ENCODE results near the gene PAF1.
A peak's percentile ranks its signal among the peaks of the same experiment; 100 is the strongest.
"Not testable (repeated sequence)": the region's sequence is repeated elsewhere in the genome, so short reads cannot be mapped to it uniquely, and the experiment has no call there.

PAF1 gene

GRCh38 chr19:39351537-39352064, 39.3 kb downstream of the PAF1 start:
- no peak for DNase-seq

- no peak for DNase-seq
Observed at GRCh38 chr19:39350156-39350555, 40.8 kb downstream of the PAF1 start.

- no peak for DNase-seq
Observed at GRCh38 chr19:39349326-39349725, 41.6 kb downstream of the PAF1 start.

- no peak for DNase-seq
Observed at GRCh38 chr19:39347332-39348164, 43.4 kb downstream of the PAF1 start.

- no peak for DNase-seq
Observed at GRCh38 chr19:39345956-39346355, 45.0 kb downstream of the PAF1 start.

GRCh38 chr19:39342647-39343305, 48.1 kb downstream of the PAF1 start:
- DNase-seq: no peak

GRCh38 chr19:39341719-39342604, 48.9 kb downstream of the PAF1 start, which contains the start of gene SAMD4B:
Gene SAMD4B (plus strand): TSS chr19:39342421. CDS start chr19:39356894, 14,473 bp downstream.
- DNase-seq: peak; percentile 80

GRCh38 chr19:39341129-39341718, 49.7 kb downstream of the PAF1 start:
- DNase-seq: no peak

- DNase-seq: not testable (repeated sequence)
Observed at GRCh38 chr19:39340156-39340555, 50.8 kb downstream of the PAF1 start.

GRCh38 chr19:39339674-39340073, 51.2 kb downstream of the PAF1 start:
- no peak for DNase-seq

- no peak for DNase-seq
Observed at GRCh38 chr19:39336483-39336882, 54.4 kb downstream of the PAF1 start.

Data from NCI-H1417 treated with DMSO at 0.1 percent for 48 hours (cell line).